HCT116 (cell line): Measurements from ENCODE around the gene CBR1. TPM values are rescaled to one million over a fixed set of nuclear protein-coding genes. Genes with fewer than 3 reads are reported as not detected.

Experiments used
- ATAC-seq: fragments of 200-7000 bp; cut with Tn5 transposase; 2 replicates; pipeline ENCODE4 v1.9.1; 2020; ENCODE audit warnings: mild to moderate bottlenecking, moderate library complexity
- BruUV-seq: library from RNA; stranded (reverse); fragments of 400-500 nt; replicated peaks from 2 replicates; lab custom pipeline; 2021; lab: Mats Ljungman, UMichigan
- CTCF ChIA-PET: fragments of 300-600 bp; sonication (Branson Sonifier 250); formaldehyde crosslinking; loops from one replicate; lab custom pipeline; 2021; ENCODE audit warnings: antibody characterized with exemption; lab: Charles Lee
- POLR2A ChIA-PET: fragments of 300-600, 350-600 bp; sonication (Branson Sonifier 250); formaldehyde crosslinking; loops from one replicate; lab custom pipeline; 2021; ENCODE audit warnings: antibody characterized with exemption; lab: Charles Lee
- RAD21 ChIA-PET, 2 experiments: fragments of 300-600 bp; sonication (Branson Sonifier 250); formaldehyde crosslinking; loops; one replicate each; lab custom pipeline; 2023; ENCODE audit warnings: low total read pairs in 2 of 2; ENCODE audit not compliant: uncharacterized antibody in 2 of 2, unreplicated experiment in 2 of 2, low non-redundant PET in 1 of 2; lab: Charles Lee
- DNase-seq: peaks from one replicate; pipeline ENCODE4 v3.0.0-alpha.2; 2010; ENCODE audit warnings: low read depth, low spot score
- H2AFZ ChIP-seq: fragments of 200-600 bp; shearing (Covaris generic), sonication (generic); 2 replicates; pipeline ENCODE4 v1.6.1; 2017; ENCODE audit warnings: low read depth, mixed run types, mixed read lengths, antibody characterized with exemption, low read length; ENCODE audit not compliant: poor library complexity, severe bottlenecking
- H3K27ac ChIP-seq: 2 replicates; pipeline ENCODE4 v1.5.1; 2012; ENCODE audit warnings: low read depth, low read length
- H3K27me3 ChIP-seq: fragments of 200-600 bp; sonication (generic); 2 replicates; pipeline ENCODE4 v1.6.1; 2016; ENCODE audit warnings: mixed run types, low read length, mixed read lengths; ENCODE audit not compliant: insufficient read depth
- H3K36me3 ChIP-seq, 2 experiments: fragments of 200-500 bp in 1 of 2; fragments of 200-600 bp in 1 of 2; sonication (Bioruptor generic) in 1 of 2; sonication (generic) in 1 of 2; 2 replicates each; pipeline versions ENCODE4 v1.5.1 to v1.6.1; 2014 to 2016; ENCODE audit warnings: low read length in 2 of 2, inconsistent platforms in 1 of 2, mixed read lengths in 1 of 2, mixed run types in 1 of 2; ENCODE audit not compliant: insufficient read depth in 2 of 2, control insufficient read depth in 1 of 2
- H3K4me1 ChIP-seq, 2 experiments: fragments of 200-600 bp in 1 of 2; sonication (generic) in 1 of 2; 2 replicates each; pipeline versions ENCODE4 v1.5.1 to v1.6.1; 2012 to 2017; ENCODE audit warnings: low read length in 2 of 2, inconsistent platforms in 1 of 2, mild to moderate bottlenecking in 1 of 2, mixed read lengths in 1 of 2, mixed run types in 1 of 2, moderate library complexity in 1 of 2; ENCODE audit not compliant: insufficient read depth in 2 of 2, control insufficient read depth in 1 of 2
- H3K4me2 ChIP-seq: fragments of 200-600 bp; sonication (generic); 2 replicates; pipeline ENCODE4 v1.6.1; 2017; ENCODE audit warnings: mixed run types, low read length, mixed read lengths
- H3K4me3 ChIP-seq, 2 experiments: fragments of 200-600 bp in 1 of 2; sonication (generic) in 1 of 2; replicated peaks in 1 of 2; 2 replicates each; pipeline ENCODE4 v1.5.1; 2011 to 2016; ENCODE audit warnings: low read length in 2 of 2, control low read depth in 1 of 2, low read depth in 1 of 2, mild to moderate bottlenecking in 1 of 2, mixed read lengths in 1 of 2, mixed run types in 1 of 2
- H3K79me2 ChIP-seq: fragments of 200-600 bp; sonication (generic); 2 replicates; pipeline ENCODE4 v1.6.1; 2017; ENCODE audit warnings: mild to moderate bottlenecking, mixed run types, low read length, moderate library complexity, mixed read lengths; ENCODE audit not compliant: insufficient read depth
- H3K9ac ChIP-seq: fragments of 200-600 bp; sonication (generic); 2 replicates; pipeline ENCODE4 v1.6.1; 2016; ENCODE audit warnings: low read length, mixed read lengths
- H3K9me2 ChIP-seq: fragments of 200-600 bp; sonication (generic), shearing (Covaris generic); 2 replicates; pipeline ENCODE4 v1.6.1; 2017; ENCODE audit warnings: mixed run types, mild to moderate bottlenecking, moderate library complexity; ENCODE audit not compliant: insufficient read depth
- H3K9me3 ChIP-seq, 2 experiments: fragments of 200-500 bp in 1 of 2; fragments of 200-600 bp in 1 of 2; sonication (Bioruptor generic) in 1 of 2; sonication (generic) in 1 of 2; 2 replicates each; pipeline ENCODE4 v1.6.1; 2014 to 2017; ENCODE audit warnings: low read length in 2 of 2, mixed read lengths in 2 of 2, inconsistent platforms in 1 of 2, low read depth in 1 of 2, mild to moderate bottlenecking in 1 of 2, mixed run types in 1 of 2, moderate library complexity in 1 of 2; ENCODE audit not compliant: control insufficient read depth in 1 of 2, insufficient read depth in 1 of 2
- H4K20me1 ChIP-seq: fragments of 200-600 bp; sonication (generic), shearing (Covaris generic); 2 replicates; pipeline ENCODE4 v1.6.1; 2017; ENCODE audit warnings: mixed run types, mild to moderate bottlenecking, moderate library complexity; ENCODE audit not compliant: insufficient read depth
- ATF3 ChIP-seq: IDR thresholded peaks from 2 replicates; pipeline ENCODE4 v1.6.1; 2012
- CEBPB ChIP-seq: IDR thresholded peaks from 2 replicates; pipeline ENCODE4 v1.6.1; 2012; ENCODE audit warnings: low read depth
- EGR1 ChIP-seq: IDR thresholded peaks from 2 replicates; pipeline ENCODE4 v1.6.1; 2012; ENCODE audit warnings: low read depth
- EZH2 ChIP-seq: fragments of 200-600 bp; sonication (generic); IDR thresholded peaks from 2 replicates; pipeline ENCODE4 v1.6.1; 2017; ENCODE audit warnings: antibody characterized with exemption, mixed run types
- EZH2phosphoT487 ChIP-seq: fragments of 200-600 bp; IDR thresholded peaks from 2 replicates; pipeline ENCODE4 v1.6.1; 2018; ENCODE audit warnings: antibody characterized with exemption, borderline replicate concordance
- MAX ChIP-seq: IDR thresholded peaks from 2 replicates; pipeline ENCODE4 v1.6.1; 2012
- SIN3A ChIP-seq: IDR thresholded peaks from 2 replicates; pipeline ENCODE4 v1.6.1; 2012; ENCODE audit warnings: low read depth
- SRF ChIP-seq: IDR thresholded peaks from 2 replicates; pipeline ENCODE4 v1.6.1; 2012; ENCODE audit warnings: low read depth
- ZBTB33 ChIP-seq: IDR thresholded peaks from 2 replicates; pipeline ENCODE4 v1.6.1; 2011; ENCODE audit warnings: mild to moderate bottlenecking, low read length, moderate library complexity; ENCODE audit not compliant: insufficient replicate concordance; ENCODE audit errors: extremely low read depth
- ZFX ChIP-seq: fragments of 450-650 bp; IDR thresholded peaks from 2 replicates; pipeline ENCODE4 v1.6.1; 2017
- ZNF274 ChIP-seq: fragments of 200-500 bp; sonication (Bioruptor generic); IDR thresholded peaks from 2 replicates; pipeline ENCODE4 v1.6.1; 2014; ENCODE audit warnings: mild to moderate bottlenecking, low read depth, low read length, inconsistent platforms
- intact Hi-C: fragments of 100-400 bp; cut with micrococcal nuclease; formaldehyde crosslinking; loops from 2 replicates; pipeline ENCODE4 v1.10.0; 2022
- total RNA-seq: library from RNA; stranded (reverse); gene quantifications from one replicate; pipeline ENCODE4 v1.2.1, GENCODE V29; 2021; ENCODE audit not compliant: unreplicated experiment

CBR1 gene
- total RNA-seq, 1 experiment from 2014 or later = 0.91 TPM

- POLR2A ChIA-PET = interaction anchor here (1.6 kb wide), 1 partner anchor 11 kb away, joined by 4 read pairs; no protein-coding TSS in a partner anchor
- no TSS peak for BruUV-seq
- Histone ChIP-seq H4K20me1 (no peaks in the 10 kb centered on the region), H2AFZ (no peak overlapping the region), H3K4me1 (no peaks in the 10 kb centered on the region), H3K9me2 (no peaks in the 10 kb centered on the region), H3K9me3 (no peaks in the 10 kb centered on the region), H3K9ac (no peak overlapping the region), H3K36me3 (no peaks in the 10 kb centered on the region), H3K79me2 (no peaks in the 10 kb centered on the region), H3K27me3 (no peaks in the 10 kb centered on the region), H3K27ac (no peak overlapping the region), H3K4me2 (no peak overlapping the region), H3K4me3 (no peak overlapping the region)
- ATAC-seq (no peak), DNase-seq (no peak)
- TF ChIP-seq CEBPB (no peak), SRF (no peak), MAX (no peak), EZH2 (no peak), ZBTB33 (no peak), EGR1 (no peak), ATF3 (no peak), SIN3A (no peak), ZFX (no peak), ZNF274 (no peak), EZH2phosphoT487 (no peak)
- intact Hi-C loops = no loop called here
- CTCF ChIA-PET = no interaction called here
- RAD21 ChIA-PET = no interaction called here
Measured at GRCh38 chr21:36075953-36076352, 6.1 kb downstream of the CBR1 start.
